Measurements from ENCODE around the gene NR3C2.

NR3C2 gene

GRCh38 chr4:148034813-148035212 lies 407.4 kb downstream of the NR3C2 start:
- DNase-seq, result no peak

- no peak for DNase-seq
Measured at GRCh38 chr4:148030193-148030873, 411.9 kb downstream of the NR3C2 start.

GRCh38 chr4:148029781-148030180 lies 412.4 kb downstream of the NR3C2 start:
- DNase-seq, result no peak
